ENCODE data around the gene IL3RA.

IL3RA gene

DNA sequence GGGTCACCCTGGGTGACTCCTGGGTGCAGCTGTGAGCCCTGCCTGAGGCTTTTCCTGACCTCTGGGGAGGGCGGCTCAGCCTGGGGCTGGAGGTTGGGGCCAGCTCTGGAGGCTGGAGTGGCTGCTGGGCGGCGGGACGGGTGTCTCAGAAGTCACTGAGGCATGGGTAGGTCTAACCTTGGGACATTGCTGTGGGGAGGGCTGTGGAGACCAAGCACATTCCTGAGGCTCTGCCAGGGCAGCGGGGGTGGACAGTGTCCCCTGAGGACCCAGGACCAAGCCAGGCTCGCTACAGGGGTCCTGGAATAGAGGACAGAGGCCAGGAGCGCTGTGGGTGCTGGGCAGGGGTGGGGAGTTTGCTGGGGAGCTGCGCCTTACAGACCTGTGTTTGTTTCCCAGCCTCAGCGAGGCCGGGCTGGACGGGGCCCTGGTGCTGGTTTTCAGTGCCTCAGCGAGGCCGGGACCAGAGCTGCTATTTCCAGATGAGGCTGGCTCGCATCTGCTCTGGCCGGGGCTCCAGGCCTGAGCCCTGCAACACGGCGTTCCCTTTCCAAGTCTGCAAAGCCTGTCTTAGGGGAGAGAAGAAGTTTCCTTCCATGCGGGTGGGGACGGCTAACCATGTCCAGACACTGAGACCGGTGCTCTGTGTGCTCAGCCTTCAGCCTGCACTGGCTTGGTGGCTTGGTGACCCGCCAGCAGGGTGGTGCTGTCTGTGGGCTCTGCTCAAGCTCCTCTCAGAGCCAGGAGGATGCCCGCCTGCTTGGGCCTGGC is 58.3 kb downstream of the IL3RA start:
- TF ChIP-seq, protein P1, sequence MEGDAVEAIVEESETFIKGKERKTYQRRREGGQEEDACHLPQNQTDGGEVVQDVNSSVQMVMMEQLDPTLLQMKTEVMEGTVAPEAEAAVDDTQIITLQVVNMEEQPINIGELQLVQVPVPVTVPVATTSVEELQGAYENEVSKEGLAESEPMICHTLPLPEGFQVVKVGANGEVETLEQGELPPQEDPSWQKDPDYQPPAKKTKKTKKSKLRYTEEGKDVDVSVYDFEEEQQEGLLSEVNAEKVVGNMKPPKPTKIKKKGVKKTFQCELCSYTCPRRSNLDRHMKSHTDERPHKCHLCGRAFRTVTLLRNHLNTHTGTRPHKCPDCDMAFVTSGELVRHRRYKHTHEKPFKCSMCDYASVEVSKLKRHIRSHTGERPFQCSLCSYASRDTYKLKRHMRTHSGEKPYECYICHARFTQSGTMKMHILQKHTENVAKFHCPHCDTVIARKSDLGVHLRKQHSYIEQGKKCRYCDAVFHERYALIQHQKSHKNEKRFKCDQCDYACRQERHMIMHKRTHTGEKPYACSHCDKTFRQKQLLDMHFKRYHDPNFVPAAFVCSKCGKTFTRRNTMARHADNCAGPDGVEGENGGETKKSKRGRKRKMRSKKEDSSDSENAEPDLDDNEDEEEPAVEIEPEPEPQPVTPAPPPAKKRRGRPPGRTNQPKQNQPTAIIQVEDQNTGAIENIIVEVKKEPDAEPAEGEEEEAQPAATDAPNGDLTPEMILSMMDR (IDR thresholded peaks at IDR 0.05; ENCODE audit: control extremely low read depth, extremely low read depth, low read depth, missing control alignments) = no peak
- CTCF ChIA-PET = no interaction called here
- DNase-seq (ENCODE audit: extremely low spot score) = no peak
- POLR2A ChIA-PET = no interaction called here

DNA sequence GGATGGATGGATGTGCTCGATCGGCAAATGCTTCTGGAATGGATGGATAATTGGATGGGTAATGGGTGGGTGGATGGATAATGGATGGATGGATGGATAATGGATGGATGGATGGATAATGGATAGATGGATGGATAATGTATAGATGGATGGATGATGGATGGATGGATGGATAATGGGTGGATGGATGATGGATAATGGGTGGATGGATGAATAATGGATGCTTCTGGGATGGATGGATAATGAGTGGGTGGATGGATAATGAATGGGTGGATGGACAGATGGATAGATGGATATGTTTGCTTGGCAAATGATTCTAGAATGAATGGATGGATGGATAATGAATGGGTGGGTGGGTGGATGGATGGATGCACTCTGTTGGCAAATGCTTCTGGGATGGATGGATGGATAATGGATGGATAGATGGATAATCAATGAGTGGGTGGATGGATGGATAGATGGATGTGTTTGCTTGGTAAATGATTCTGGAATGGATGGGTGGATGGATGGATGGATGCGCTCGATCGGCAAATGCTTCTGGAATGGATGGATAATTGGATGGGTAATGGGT is 59.1 kb downstream of the IL3RA start:
- TF ChIP-seq, protein P1 (IDR thresholded peaks at IDR 0.05; ENCODE audit: control extremely low read depth, extremely low read depth, low read depth, missing control alignments) = no peak
- DNase-seq (ENCODE audit: extremely low spot score) = no peak
- POLR2A ChIA-PET = no interaction called here
- CTCF ChIA-PET = no interaction called here

GRCh38 chrX:1397001-1397400 is 60.4 kb downstream of the IL3RA start:
- POLR2A ChIA-PET = no interaction called here
- TF ChIP-seq, protein P1 (IDR thresholded peaks at IDR 0.05; ENCODE audit: control extremely low read depth, extremely low read depth, low read depth, missing control alignments) = no peak
- no peak for DNase-seq (ENCODE audit: extremely low spot score)
- CTCF ChIA-PET = no interaction called here

DNA sequence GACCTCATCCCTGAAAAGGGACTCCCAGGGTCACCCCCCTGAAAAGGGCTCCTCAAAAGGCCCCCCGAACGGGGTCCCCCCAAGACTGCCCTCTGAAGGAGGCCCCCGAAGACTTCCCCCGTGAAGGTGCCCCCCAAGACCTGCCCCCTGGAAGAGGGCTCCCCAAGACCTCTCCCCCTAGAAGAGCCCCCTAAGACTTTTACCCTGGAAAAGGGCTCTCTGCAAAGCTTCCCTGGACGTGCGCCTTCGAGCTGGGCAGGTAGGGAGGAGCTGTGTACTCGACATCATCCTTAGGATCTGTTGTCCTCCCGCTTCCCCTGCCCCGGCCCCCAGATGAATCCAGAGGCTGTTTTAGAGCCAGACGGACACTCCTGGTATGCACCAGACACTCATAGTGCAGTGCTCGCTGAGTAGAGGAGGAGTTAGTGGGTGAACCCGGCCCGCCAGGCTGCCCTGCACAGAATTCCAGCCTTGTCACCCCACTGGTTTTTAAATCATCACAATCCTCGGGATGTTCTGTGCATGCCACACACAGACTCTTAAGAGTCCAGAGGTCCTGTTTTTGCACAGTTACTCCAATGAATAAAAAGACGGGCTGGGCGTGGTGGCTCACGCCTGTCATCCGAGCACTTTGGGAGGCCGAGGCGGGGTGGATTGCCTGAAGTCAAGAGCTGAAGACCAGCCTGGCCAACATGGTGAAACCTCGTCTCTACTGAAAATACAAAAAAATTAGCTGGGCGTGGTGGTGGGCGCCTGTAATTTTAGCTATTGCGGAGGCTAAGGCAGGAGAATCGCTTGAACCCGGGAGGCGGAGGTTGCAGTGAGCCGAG is 61.1 kb downstream of the IL3RA start:
- TF ChIP-seq, protein P1 (IDR thresholded peaks at IDR 0.05; ENCODE audit: control extremely low read depth, extremely low read depth, low read depth, missing control alignments) = no peak
- CTCF ChIA-PET = no interaction called here
- POLR2A ChIA-PET = no interaction called here
- DNase-seq (ENCODE audit: extremely low spot score) = no peak

DNA sequence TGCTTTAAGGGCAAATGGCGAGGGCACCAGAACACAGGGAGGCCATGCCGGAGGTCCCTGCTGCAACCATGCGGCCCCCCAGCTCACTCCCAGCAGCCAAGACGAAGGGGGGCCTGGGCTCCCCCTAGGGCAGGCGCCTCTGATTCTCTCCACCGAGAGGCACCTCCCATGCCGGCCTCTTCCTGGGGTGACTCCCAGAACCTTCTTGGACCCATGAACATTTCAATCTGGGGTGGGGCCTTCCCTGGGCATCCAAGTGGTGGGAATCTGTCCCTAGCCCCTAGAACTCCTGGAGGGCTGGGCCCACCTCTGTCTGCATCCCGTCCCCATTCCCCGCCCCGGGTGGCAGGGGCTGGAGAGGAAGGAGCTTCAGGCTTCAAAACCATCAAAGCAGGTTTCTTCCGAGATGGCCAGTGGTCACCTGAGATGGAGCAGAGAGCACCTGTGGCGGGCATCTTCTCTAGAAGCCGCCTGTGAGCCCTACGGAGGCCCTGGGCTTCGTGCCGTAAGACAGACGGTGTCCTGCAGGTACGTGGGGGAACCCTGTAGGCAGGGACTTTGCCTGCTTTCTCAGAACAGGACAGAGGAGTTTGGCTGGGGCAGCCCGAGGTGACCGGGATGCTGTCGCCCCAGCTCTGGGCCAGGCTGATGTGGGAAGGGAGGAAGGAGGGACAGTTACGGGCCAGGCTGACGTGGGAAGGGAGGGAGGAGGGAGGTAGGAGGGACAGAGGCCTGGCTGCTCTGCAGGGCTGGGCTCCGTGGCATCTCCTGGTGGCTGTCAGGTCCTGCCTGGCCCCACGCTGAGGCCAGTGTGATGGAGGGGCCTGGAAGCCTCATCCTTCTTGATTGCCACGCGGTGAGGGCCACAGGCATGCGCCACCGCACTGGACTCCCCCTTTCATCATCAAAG is 62.1 kb downstream of the IL3RA start:
- no peak for DNase-seq (ENCODE audit: extremely low spot score)
- TF ChIP-seq, protein P1 (IDR thresholded peaks at IDR 0.05; ENCODE audit: control extremely low read depth, extremely low read depth, low read depth, missing control alignments) = no peak
- ChIA-PET CTCF (no interaction called here), POLR2A (no interaction called here)

DNA sequence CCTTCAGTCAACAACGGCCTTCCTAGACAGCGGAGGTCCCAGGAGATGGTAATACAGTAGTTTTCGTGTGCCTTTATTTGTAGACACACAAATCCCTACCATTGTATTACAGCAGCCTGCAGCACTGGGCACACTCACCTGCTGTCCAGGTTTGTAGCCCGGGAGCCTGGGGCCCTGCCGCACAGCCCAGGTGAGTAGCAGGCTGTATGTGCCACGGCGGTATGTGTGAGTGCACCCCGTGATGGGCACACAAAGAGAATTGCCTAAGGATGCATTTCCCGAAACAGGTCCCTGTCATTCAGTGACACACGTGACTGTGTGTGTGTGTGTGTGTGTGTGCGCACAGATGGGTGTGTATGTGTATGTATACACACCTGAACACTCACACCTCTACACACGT is 63.5 kb downstream of the IL3RA start:
- DNase-seq (ENCODE audit: extremely low spot score) = no peak
- ChIA-PET CTCF (no interaction called here), POLR2A (no interaction called here)
- TF ChIP-seq, protein P1 (IDR thresholded peaks at IDR 0.05; ENCODE audit: control extremely low read depth, extremely low read depth, low read depth, missing control alignments) = no peak

Measured in GM10248 (cell line).